ENCODE measurements around the gene GPA33.

GPA33 gene

GRCh38 chr1:167128261-167129227 lies 38.4 kb upstream of the GPA33 start:
- H3F3A ChIP-seq (ENCODE audit: insufficient read depth): no peaks in the 10 kb centered on the region
- H3K4me2 ChIP-seq (ENCODE audit: low read depth, low read length, poor library complexity, severe bottlenecking): no peak overlapping the region
- no peak overlapping the region for H2AFZ ChIP-seq (ENCODE audit: low read depth, low read length, severe bottlenecking)
- no peaks in the 10 kb centered on the region for H3K79me2 ChIP-seq (ENCODE audit: insufficient read depth, low read length)
- H3K27me3 ChIP-seq (ENCODE audit: low read length): no peaks in the 10 kb centered on the region
- no peaks in the 10 kb centered on the region for H4K20me1 ChIP-seq (ENCODE audit: low read depth, low read length)
- no peak overlapping the region for H3K27ac ChIP-seq (ENCODE audit: low read depth, low read length)
- no peaks in the 10 kb centered on the region for H3K9me3 ChIP-seq (ENCODE audit: insufficient read depth, low read length)
- H3K9ac ChIP-seq (ENCODE audit: low read length): no peak overlapping the region
- H3K4me3 ChIP-seq (ENCODE audit: insufficient read depth, low read length, poor library complexity, severe bottlenecking): no peak overlapping the region
- H3K9me2 ChIP-seq (replicated peaks; ENCODE audit: insufficient read depth, low read length): no peaks in the 10 kb centered on the region
- TF ChIP-seq EZH2phosphoT487 (conservative IDR thresholded peaks at IDR 0.05; ENCODE audit: low read length) (no peak), CTCF (IDR thresholded peaks at IDR 0.05; ENCODE audit: insufficient read depth, low read length, poor library complexity, severe bottlenecking) (no peak)
- H3K36me3 ChIP-seq (ENCODE audit: low read length): no peaks in the 10 kb centered on the region

GRCh38 chr1:167127661-167128060 lies 37.5 kb upstream of the GPA33 start:
- H3K9ac ChIP-seq (ENCODE audit: low read length): no peak overlapping the region
- no peak overlapping the region for H3K4me3 ChIP-seq (ENCODE audit: insufficient read depth, low read length, poor library complexity, severe bottlenecking)
- H4K20me1 ChIP-seq (ENCODE audit: low read depth, low read length): no peaks in the 10 kb centered on the region
- H3K9me3 ChIP-seq (ENCODE audit: insufficient read depth, low read length): no peaks in the 10 kb centered on the region
- no peaks in the 10 kb centered on the region for H3F3A ChIP-seq (ENCODE audit: insufficient read depth)
- H3K9me2 ChIP-seq (replicated peaks; ENCODE audit: insufficient read depth, low read length): no peaks in the 10 kb centered on the region
- no peaks in the 10 kb centered on the region for H3K36me3 ChIP-seq (ENCODE audit: low read length)
- H3K79me2 ChIP-seq (ENCODE audit: insufficient read depth, low read length): no peaks in the 10 kb centered on the region
- no peak overlapping the region for H2AFZ ChIP-seq (ENCODE audit: low read depth, low read length, severe bottlenecking)
- no peak overlapping the region for H3K27ac ChIP-seq (ENCODE audit: low read depth, low read length)
- H3K27me3 ChIP-seq (ENCODE audit: low read length): no peaks in the 10 kb centered on the region
- TF ChIP-seq CTCF (IDR thresholded peaks at IDR 0.05; ENCODE audit: insufficient read depth, low read length, poor library complexity, severe bottlenecking) (no peak), EZH2phosphoT487 (conservative IDR thresholded peaks at IDR 0.05; ENCODE audit: low read length) (no peak)
- no peak overlapping the region for H3K4me2 ChIP-seq (ENCODE audit: low read depth, low read length, poor library complexity, severe bottlenecking)

GRCh38 chr1:167127236-167127635 lies 37.1 kb upstream of the GPA33 start:
- H3K9me2 ChIP-seq (replicated peaks; ENCODE audit: insufficient read depth, low read length): no peaks in the 10 kb centered on the region
- H3K9ac ChIP-seq (ENCODE audit: low read length): no peak overlapping the region
- no peak overlapping the region for H3K27ac ChIP-seq (ENCODE audit: low read depth, low read length)
- H3F3A ChIP-seq (ENCODE audit: insufficient read depth): no peaks in the 10 kb centered on the region
- TF ChIP-seq CTCF (IDR thresholded peaks at IDR 0.05; ENCODE audit: insufficient read depth, low read length, poor library complexity, severe bottlenecking) (no peak), EZH2phosphoT487 (conservative IDR thresholded peaks at IDR 0.05; ENCODE audit: low read length) (no peak)
- no peaks in the 10 kb centered on the region for H4K20me1 ChIP-seq (ENCODE audit: low read depth, low read length)
- no peak overlapping the region for H2AFZ ChIP-seq (ENCODE audit: low read depth, low read length, severe bottlenecking)
- no peaks in the 10 kb centered on the region for H3K79me2 ChIP-seq (ENCODE audit: insufficient read depth, low read length)
- no peaks in the 10 kb centered on the region for H3K9me3 ChIP-seq (ENCODE audit: insufficient read depth, low read length)
- H3K36me3 ChIP-seq (ENCODE audit: low read length): no peaks in the 10 kb centered on the region
- no peak overlapping the region for H3K4me3 ChIP-seq (ENCODE audit: insufficient read depth, low read length, poor library complexity, severe bottlenecking)
- no peak overlapping the region for H3K4me2 ChIP-seq (ENCODE audit: low read depth, low read length, poor library complexity, severe bottlenecking)
- H3K27me3 ChIP-seq (ENCODE audit: low read length): no peaks in the 10 kb centered on the region

Data from SU-DHL-6 (cell line).